GM21447 (cell line): Measurements from ENCODE around the gene RPS6KA2.
"Not testable (repeated sequence)": the region's sequence is repeated elsewhere in the genome, so short reads cannot be mapped to it uniquely, and the experiment has no call there.

Experiments used
- ATAC-seq: cut with Tn5 transposase; IDR thresholded peaks from one replicate; pipeline ENCODE4 v1.9.1; 2021; ENCODE audit not compliant: unreplicated experiment

RPS6KA2 gene

GRCh38 chr6:166534658-166535406, 92.2 kb downstream of the RPS6KA2 start:
- no peak for ATAC-seq

- ATAC-seq = no peak
Observed at GRCh38 chr6:166533205-166533824, 93.7 kb downstream of the RPS6KA2 start.

GRCh38 chr6:166532302-166532701, 94.7 kb downstream of the RPS6KA2 start:
- ATAC-seq = no peak

- no peak for ATAC-seq
Observed at GRCh38 chr6:166530211-166531095, 96.6 kb downstream of the RPS6KA2 start.

GRCh38 chr6:166529586-166529985, 97.5 kb downstream of the RPS6KA2 start:
- no peak for ATAC-seq

- not testable (repeated sequence) for ATAC-seq
Observed at GRCh38 chr6:166529058-166529457, 98.0 kb downstream of the RPS6KA2 start.

GRCh38 chr6:166527849-166528248, 99.2 kb downstream of the RPS6KA2 start:
- ATAC-seq = no peak

GRCh38 chr6:166526937-166527336, 100.1 kb downstream of the RPS6KA2 start:
- no peak for ATAC-seq

- no peak for ATAC-seq
Observed at GRCh38 chr6:166525567-166525966, 101.5 kb downstream of the RPS6KA2 start.

GRCh38 chr6:166523782-166524559, 103.1 kb downstream of the RPS6KA2 start:
- no peak for ATAC-seq

- ATAC-seq = no peak
Observed at GRCh38 chr6:166520905-166521834, 105.9 kb downstream of the RPS6KA2 start.

GRCh38 chr6:166516251-166516884, 110.7 kb downstream of the RPS6KA2 start:
- ATAC-seq = no peak

- ATAC-seq = no peak
Observed at GRCh38 chr6:166515072-166515810, 111.8 kb downstream of the RPS6KA2 start.

- no peak for ATAC-seq
Observed at GRCh38 chr6:166514196-166514595, 112.9 kb downstream of the RPS6KA2 start.

GRCh38 chr6:166512567-166512966, 114.5 kb downstream of the RPS6KA2 start:
- ATAC-seq = peak; percentile 96

GRCh38 chr6:166511316-166511715, 115.7 kb downstream of the RPS6KA2 start:
- ATAC-seq = no peak

- ATAC-seq = no peak
Observed at GRCh38 chr6:166509193-166509592, 117.9 kb downstream of the RPS6KA2 start.

GRCh38 chr6:166508726-166509125, 118.3 kb downstream of the RPS6KA2 start:
- ATAC-seq = no peak
